A549 (cell line): ENCODE data around the gene TRABD2B. TPM values are rescaled to one million over a fixed set of nuclear protein-coding genes. Genes with fewer than 3 reads are reported as not detected.
A peak's percentile ranks its signal among the peaks of the same experiment; 100 is the strongest.

Source experiments
- ATAC-seq, 2 experiments: fragments of 200-7000 bp in 1 of 2; fragments of >200 bp in 1 of 2; cut with Nextera tagmentation in 1 of 2; cut with Tn5 transposase in 1 of 2; 3 replicates each; pipeline versions ENCODE4 v1.8.0 to v1.9.1; 2018 to 2020; ENCODE audit warnings: mild to moderate bottlenecking in 1 of 2, moderate library complexity in 1 of 2
- CTCF ChIA-PET: fragments of 300-600 bp; sonication (Branson Sonifier 250); formaldehyde crosslinking; extraction: SDS; loops from one replicate; lab custom pipeline; 2021; ENCODE audit warnings: antibody characterized with exemption, inconsistent platforms; lab: Yijun Ruan, JAX
- POLR2A ChIA-PET: fragments of 350-600 bp; formaldehyde crosslinking; extraction: SDS; loops from one replicate; lab custom pipeline; 2021; ENCODE audit warnings: antibody characterized with exemption, inconsistent platforms; lab: Yijun Ruan, JAX
- DNase-seq, 2 experiments: peaks; one replicate each; pipeline versions ENCODE4 v3.0.0 to v3.0.0-alpha.2; 2011 to 2016; ENCODE audit warnings: low read depth in 1 of 2, low spot score in 1 of 2
- FAIRE-seq: peaks from 2 replicates; lab custom pipeline; 2011; peaks lifted over from hg19 to GRCh38; lab: Jason Lieb, UNC
- H3K27ac ChIP-seq, 2 experiments: fragments of >200 bp; sonication (Bioruptor Twin); formaldehyde crosslinking; 3 replicates each; pipeline ENCODE4 v1.5.1; 2016 to 2017
- H3K4me1 ChIP-seq: fragments of >200 bp; sonication (Bioruptor Twin); formaldehyde crosslinking; 3 replicates; pipeline ENCODE4 v1.6.1; 2016
- H3K4me2 ChIP-seq: fragments of >200 bp; sonication (Bioruptor Twin); formaldehyde crosslinking; 3 replicates; pipeline ENCODE4 v1.6.1; 2016
- H3K4me3 ChIP-seq: fragments of >200 bp; sonication (Bioruptor Twin); formaldehyde crosslinking; 3 replicates; pipeline ENCODE4 v1.5.1; 2016
- H3K9me3 ChIP-seq: fragments of >200 bp; sonication (Bioruptor Twin); formaldehyde crosslinking; 3 replicates; pipeline ENCODE4 v1.6.1; 2016
- BHLHE40 ChIP-seq: IDR thresholded peaks from 2 replicates; pipeline ENCODE4 v1.6.1; 2012; ENCODE audit warnings: low read depth, low read length, inconsistent platforms
- EHMT2 ChIP-seq: fragments of 200-600 bp; sonication (generic); IDR thresholded peaks from 2 replicates; pipeline ENCODE4 v1.6.1; 2016; ENCODE audit warnings: antibody characterized with exemption, low read depth, mild to moderate bottlenecking, moderate library complexity
- FOXS1 ChIP-seq: fragments of 250-450 bp; sonication (Bioruptor Pico); IDR thresholded peaks from 2 replicates; pipeline ENCODE4 v1.5.0; 2020; ENCODE audit warnings: mild to moderate bottlenecking, moderate library complexity
- HDAC2 ChIP-seq: fragments of 200-600 bp; sonication (generic); IDR thresholded peaks from 2 replicates; pipeline ENCODE4 v1.6.1; 2016
- HOXB13 ChIP-seq: fragments of 250-450 bp; sonication (Bioruptor Pico); IDR thresholded peaks from 2 replicates; pipeline ENCODE4 v1.5.0; 2020; ENCODE audit warnings: low read depth, mild to moderate bottlenecking, moderate library complexity
- KDM1A ChIP-seq: fragments of 200-600 bp; sonication (generic); IDR thresholded peaks from 2 replicates; pipeline ENCODE4 v1.6.1; 2016; ENCODE audit warnings: low read depth, mild to moderate bottlenecking
- MAZ ChIP-seq: fragments of 150-350 bp; IDR thresholded peaks from 2 replicates; pipeline ENCODE4 v1.6.1; 2014; ENCODE audit warnings: antibody characterized with exemption, low read depth, low read length, borderline replicate concordance
- NFE2L2 ChIP-seq: fragments of 150-350 bp; conservative IDR thresholded peaks from 2 replicates; pipeline ENCODE4 v1.6.1; 2014; ENCODE audit warnings: low read length
- NR3C1 ChIP-seq: fragments of >200 bp; sonication (Bioruptor Twin); formaldehyde crosslinking; IDR thresholded peaks from 3 replicates; pipeline ENCODE4 v1.6.1; 2017
- POLR2A ChIP-seq: IDR thresholded peaks from 2 replicates; pipeline ENCODE4 v1.6.1; 2012; ENCODE audit warnings: mild to moderate bottlenecking, low read length
- RAD21 ChIP-seq, 2 experiments: fragments of >200 bp in 1 of 2; sonication (Bioruptor Twin) in 1 of 2; formaldehyde crosslinking in 1 of 2; IDR thresholded peaks in 1 of 2; conservative IDR thresholded peaks in 1 of 2; 2 replicates in 1 of 2; 3 replicates in 1 of 2; pipeline ENCODE4 v1.6.1; 2012 to 2018; ENCODE audit warnings: inconsistent platforms in 1 of 2
- RARB ChIP-seq: fragments of 250-450 bp; sonication (Bioruptor Pico); IDR thresholded peaks from 2 replicates; pipeline ENCODE4 v1.8.0; 2021; ENCODE audit warnings: mild to moderate bottlenecking, moderate library complexity
- RCOR1 ChIP-seq: fragments of 150-350 bp; IDR thresholded peaks from 2 replicates; pipeline ENCODE4 v1.6.1; 2014; ENCODE audit warnings: antibody characterized with exemption, low read length, low read depth
- REST ChIP-seq: fragments of 200-600 bp; sonication (generic); IDR thresholded peaks from 2 replicates; pipeline ENCODE4 v1.6.1; 2016; ENCODE audit warnings: antibody characterized with exemption, mild to moderate bottlenecking, moderate library complexity
- SMC3 ChIP-seq: fragments of >200 bp; sonication (Bioruptor Twin); formaldehyde crosslinking; IDR thresholded peaks from 3 replicates; pipeline ENCODE4 v1.6.1; 2018; ENCODE audit warnings: inconsistent platforms
- SREBF2 ChIP-seq: fragments of 450-650 bp; IDR thresholded peaks from 2 replicates; pipeline ENCODE4 v1.6.1; 2014; ENCODE audit warnings: mild to moderate bottlenecking, moderate library complexity
- TFCP2L1 ChIP-seq: fragments of 250-450 bp; sonication (Bioruptor Pico); IDR thresholded peaks from 2 replicates; pipeline ENCODE4 v1.5.0; 2021; ENCODE audit warnings: mild to moderate bottlenecking
- WGBS: methylation state at CpG from one replicate; pipeline ENCODE4 v1.1.6; 2017; ENCODE audit errors: missing lambda C conversion rate; 5-methylcytosine and 5-hydroxymethylcytosine counted together
- polyA plus RNA-seq, 4 experiments: library from polyadenylated mRNA; depleted of rRNA in 3 of 4; stranded (reverse); fragments of >200 nt; fragmentation: RNase III in 1 of 4; extraction: RNeasy Plus Mini Kit Qiagen cat#74134 plus additional on column Dnase treatment in 1 of 4; gene quantifications; 2 replicates in 3 of 4; 3 replicates in 1 of 4; pipeline ENCODE4 v1.2.3, GENCODE V29; 2011 to 2017
- TF ChIP-seq, protein P1 (sequence below): IDR thresholded peaks from 2 replicates; pipeline ENCODE4 v1.6.1; 2012; ENCODE audit warnings: low read depth, borderline replicate concordance
- TF ChIP-seq, protein P2 (sequence below): IDR thresholded peaks from 2 replicates; pipeline ENCODE4 v1.6.1; 2012
- TF ChIP-seq, protein P3 (sequence below): fragments of >200 bp; sonication (Bioruptor Twin); formaldehyde crosslinking; IDR thresholded peaks from 3 replicates; pipeline ENCODE4 v1.6.1; 2016

TRABD2B gene
- polyA plus RNA-seq, 2 of the 4 experiments (the other 2 are of a cell fraction): 0.04 to 0.21 TPM

DNA sequence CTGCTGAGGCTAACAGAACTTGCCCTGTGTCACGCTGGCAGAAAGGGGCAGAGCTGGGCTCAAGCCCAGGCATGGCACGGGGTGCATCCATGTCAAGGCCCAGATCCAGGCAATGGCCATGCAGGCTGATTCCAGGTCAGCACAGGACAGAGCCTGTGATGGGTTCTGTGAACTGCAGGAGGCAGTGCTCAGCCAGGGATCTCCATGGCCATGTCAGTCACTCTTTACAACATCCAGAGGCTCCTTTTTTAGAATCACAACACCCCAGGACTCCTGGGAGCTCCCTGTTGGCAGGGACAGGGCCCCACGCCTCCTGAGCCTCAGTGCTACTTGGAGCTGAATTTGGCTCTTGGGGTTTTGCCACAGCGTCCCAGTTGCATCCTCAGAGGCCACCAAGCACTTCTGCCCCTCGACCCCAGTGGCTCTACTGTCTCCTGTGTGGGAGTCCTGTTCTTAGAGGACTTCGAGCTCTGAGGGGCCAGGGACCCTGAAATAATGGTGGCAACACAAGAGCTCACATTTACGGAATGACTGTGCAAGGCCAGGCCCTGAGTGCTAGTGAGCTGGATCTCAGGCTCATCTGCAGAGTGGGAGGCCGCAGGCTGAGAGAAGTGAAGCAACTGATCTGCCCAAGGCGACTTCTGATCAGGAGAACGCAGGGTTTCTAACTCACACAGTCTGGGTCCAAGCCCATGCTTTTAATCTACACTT is 211.5 kb downstream of the TRABD2B start:
- H3K27ac ChIP-seq: no peak overlapping the region
- DNase-seq: peak; percentile 8 to 20
- CTCF ChIA-PET: interaction anchor here (1.1 kb wide), 1 partner anchor 212 kb away, joined by 3 read pairs; no protein-coding TSS in a partner anchor
- H3K4me3 ChIP-seq: no peak overlapping the region
- no peaks in the 10 kb centered on the region for H3K9me3 ChIP-seq
- POLR2A ChIA-PET: no interaction called here
- no peak overlapping the region for H3K4me2 ChIP-seq
- ATAC-seq: peak in 1 of 2 experiments; percentile 77; a peak in 3 of 6 replicates
- TF ChIP-seq, protein P1, sequence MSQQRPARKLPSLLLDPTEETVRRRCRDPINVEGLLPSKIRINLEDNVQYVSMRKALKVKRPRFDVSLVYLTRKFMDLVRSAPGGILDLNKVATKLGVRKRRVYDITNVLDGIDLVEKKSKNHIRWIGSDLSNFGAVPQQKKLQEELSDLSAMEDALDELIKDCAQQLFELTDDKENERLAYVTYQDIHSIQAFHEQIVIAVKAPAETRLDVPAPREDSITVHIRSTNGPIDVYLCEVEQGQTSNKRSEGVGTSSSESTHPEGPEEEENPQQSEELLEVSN: no peak
- TF ChIP-seq MAZ (no peak), HDAC2 (no peak), FOXS1 (CRISPR knock-in tag) (no peak), RAD21 (conservative IDR thresholded peaks at IDR 0.05 in 1 of 2, IDR thresholded peaks at IDR 0.05 in 1 of 2) (0 out of 5 replicates have a peak, but pooled peaks of 1 of the 2 experiments have one; percentile 18)
- FAIRE-seq: no peak
- H3K4me1 ChIP-seq: no peaks in the 10 kb centered on the region
- 64% methylated on average over 8 of the region's 10 CpGs for WGBS

GRCh38 chr1:47785118-47785517 is 212.1 kb downstream of the TRABD2B start:
- CTCF ChIA-PET: interaction anchor here (0.7 to 1.1 kb wide), 2 partner anchors 11 to 213 kb away, joined by 3 read pairs; no protein-coding TSS in a partner anchor
- no peak; a peak in 1 of 6 replicates for ATAC-seq
- TF ChIP-seq HOXB13 (no peak), NFE2L2 (no peak), TFCP2L1 (CRISPR knock-in tag) (no peak), SREBF2 (no peak)

DNA sequence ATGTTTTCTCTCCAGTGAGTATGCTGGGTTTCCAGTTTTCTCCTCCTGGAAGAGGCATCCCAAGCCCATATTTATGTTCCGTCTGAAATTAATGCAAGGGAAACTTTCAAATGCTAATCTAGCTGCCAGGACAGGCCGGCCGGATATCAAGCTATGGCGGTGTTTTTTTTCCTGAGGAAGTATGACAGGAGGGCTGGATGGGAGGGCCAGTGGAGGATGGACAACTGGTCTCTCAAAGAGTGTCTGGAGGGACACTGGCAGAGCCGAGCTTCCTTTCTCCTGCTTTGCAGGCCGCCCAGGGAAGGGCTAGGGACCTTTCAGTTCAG is 212.7 kb downstream of the TRABD2B start:
- Histone ChIP-seq H3K4me1 (no peaks in the 10 kb centered on the region), H3K4me2 (no peak overlapping the region), H3K4me3 (no peak overlapping the region), H3K27ac (no peak overlapping the region), H3K9me3 (no peaks in the 10 kb centered on the region)
- ChIA-PET CTCF (interaction anchor here (0.7 kb wide), 1 partner anchor 11 kb away, joined by 3 read pairs; no protein-coding TSS in a partner anchor), POLR2A (no interaction called here)
- 76% methylated on average over 6 of the region's 6 CpGs for WGBS
- FAIRE-seq (no peak), DNase-seq (no peak), ATAC-seq (no peak)
- TF ChIP-seq SMC3: no peak

More at GRCh38 chr1:47785118-47785517, 212.1 kb downstream of the TRABD2B start:
- Histone ChIP-seq H3K27ac (no peak overlapping the region), H3K4me3 (no peak overlapping the region), H3K4me1 (no peaks in the 10 kb centered on the region), H3K4me2 (no peak overlapping the region), H3K9me3 (no peaks in the 10 kb centered on the region)
- 38% methylated on average over 2 of the region's 4 CpGs for WGBS
- no peak for DNase-seq
- POLR2A ChIA-PET: no interaction called here
- no peak for FAIRE-seq

DNA sequence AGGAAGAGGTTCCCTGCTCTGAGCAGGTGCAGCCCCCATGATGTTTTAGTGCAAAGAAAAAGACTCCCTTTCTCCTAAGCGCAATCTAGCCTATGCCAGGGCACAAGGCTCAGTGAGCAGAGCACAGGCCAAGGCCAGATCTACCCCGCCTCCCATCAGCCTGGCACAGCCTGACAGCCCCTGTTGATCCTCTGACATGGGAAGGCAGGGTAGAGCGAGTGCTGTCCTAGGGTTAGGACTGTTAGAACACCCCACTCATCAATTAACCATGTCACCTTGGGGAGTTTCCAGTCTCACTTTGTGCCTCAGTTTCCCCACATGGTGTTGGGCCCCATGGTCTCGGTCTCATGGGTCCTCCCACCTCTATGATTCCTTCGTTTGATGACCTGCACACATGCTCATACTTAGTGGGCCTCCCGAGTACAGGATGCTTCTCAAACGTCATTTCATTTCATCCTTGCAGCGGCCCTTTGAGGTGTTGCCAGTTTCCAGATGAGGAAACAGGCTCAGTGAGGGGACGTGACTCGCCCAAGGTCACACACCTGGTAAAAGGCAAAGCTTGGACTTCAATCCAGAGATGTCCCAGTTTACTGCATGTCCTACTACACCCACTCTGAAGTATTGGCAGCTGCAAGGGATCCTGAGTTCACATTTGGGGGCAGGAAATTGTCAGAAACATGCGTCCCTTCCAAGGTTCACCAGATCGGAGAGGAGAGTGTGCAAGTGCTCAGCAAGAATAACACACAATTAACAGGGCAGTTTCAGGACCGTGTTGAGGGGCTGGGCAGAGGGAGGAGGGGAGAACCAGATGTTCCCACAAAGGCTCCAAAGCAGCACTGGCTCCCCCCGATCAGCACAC is 213.3 kb downstream of the TRABD2B start:
- no peak for DNase-seq
- Histone ChIP-seq H3K4me3 (no peak overlapping the region), H3K4me1 (no peaks in the 10 kb centered on the region)
- CTCF ChIA-PET: interaction anchor here (0.7 kb wide), 1 partner anchor 12 kb away, joined by 3 read pairs; no protein-coding TSS in a partner anchor
- POLR2A ChIA-PET: no interaction called here
- TF ChIP-seq POLR2A (no peak), TFCP2L1 (CRISPR knock-in tag) (no peak), REST (no peak), HDAC2 (no peak), KDM1A (no peak), NR3C1 (no peak), NFE2L2 (no peak), RCOR1 (no peak), BHLHE40 (no peak), RARB (CRISPR knock-in tag) (no peak), EHMT2 (no peak)
- TF ChIP-seq, protein P2, sequence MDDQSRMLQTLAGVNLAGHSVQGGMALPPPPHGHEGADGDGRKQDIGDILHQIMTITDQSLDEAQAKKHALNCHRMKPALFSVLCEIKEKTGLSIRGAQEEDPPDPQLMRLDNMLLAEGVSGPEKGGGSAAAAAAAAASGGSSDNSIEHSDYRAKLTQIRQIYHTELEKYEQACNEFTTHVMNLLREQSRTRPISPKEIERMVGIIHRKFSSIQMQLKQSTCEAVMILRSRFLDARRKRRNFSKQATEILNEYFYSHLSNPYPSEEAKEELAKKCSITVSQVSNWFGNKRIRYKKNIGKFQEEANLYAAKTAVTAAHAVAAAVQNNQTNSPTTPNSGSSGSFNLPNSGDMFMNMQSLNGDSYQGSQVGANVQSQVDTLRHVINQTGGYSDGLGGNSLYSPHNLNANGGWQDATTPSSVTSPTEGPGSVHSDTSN: no peak
- TF ChIP-seq, protein P3, sequence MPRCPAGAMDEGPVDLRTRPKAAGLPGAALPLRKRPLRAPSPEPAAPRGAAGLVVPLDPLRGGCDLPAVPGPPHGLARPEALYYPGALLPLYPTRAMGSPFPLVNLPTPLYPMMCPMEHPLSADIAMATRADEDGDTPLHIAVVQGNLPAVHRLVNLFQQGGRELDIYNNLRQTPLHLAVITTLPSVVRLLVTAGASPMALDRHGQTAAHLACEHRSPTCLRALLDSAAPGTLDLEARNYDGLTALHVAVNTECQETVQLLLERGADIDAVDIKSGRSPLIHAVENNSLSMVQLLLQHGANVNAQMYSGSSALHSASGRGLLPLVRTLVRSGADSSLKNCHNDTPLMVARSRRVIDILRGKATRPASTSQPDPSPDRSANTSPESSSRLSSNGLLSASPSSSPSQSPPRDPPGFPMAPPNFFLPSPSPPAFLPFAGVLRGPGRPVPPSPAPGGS: no peak
- TF ChIP-seq, all 56 proteins: peak for 0
- WGBS: 48% methylated on average over 8 of the region's 14 CpGs
- FAIRE-seq (no peak), ATAC-seq (no peak)
- H3K27ac ChIP-seq: no peak overlapping the region
- H3K4me2 ChIP-seq: no peak overlapping the region
- no peaks in the 10 kb centered on the region for H3K9me3 ChIP-seq
